H1 (cell line): ENCODE measurements around the gene EPB41L2.

Experiments
- POLR2A ChIP-seq, 2 experiments: IDR thresholded peaks; 1 replicate in 1 of 2; 2 replicates in 1 of 2; pipeline ENCODE4 v1.6.1; 2011; ENCODE audit warnings: low read depth in 2 of 2, low read length in 2 of 2, mild to moderate bottlenecking in 2 of 2; ENCODE audit errors: control extremely low read depth in 1 of 2
- POLR2AphosphoS5 ChIP-seq: IDR thresholded peaks from 2 replicates; pipeline ENCODE4 v1.6.1; 2011; ENCODE audit warnings: low read depth, low read length
- RFX5 ChIP-seq: IDR thresholded peaks from 2 replicates; pipeline ENCODE4 v1.6.1; 2011; ENCODE audit warnings: low read depth, low read length, improper control_type of control experiment, borderline replicate concordance
- TAF1 ChIP-seq: IDR thresholded peaks from 2 replicates; pipeline ENCODE4 v1.6.1; 2011; ENCODE audit warnings: mild to moderate bottlenecking, low read depth, low read length
- TBP ChIP-seq: IDR thresholded peaks from 2 replicates; pipeline ENCODE4 v1.6.1; 2011; ENCODE audit warnings: low read depth, low read length, improper control_type of control experiment
- TEAD4 ChIP-seq: IDR thresholded peaks from 2 replicates; pipeline ENCODE4 v1.6.1; 2012; ENCODE audit warnings: low read depth, low read length, inconsistent platforms, mixed read lengths
- ZNF274 ChIP-seq: IDR thresholded peaks from 2 replicates; pipeline ENCODE4 v1.7.0; 2012; ENCODE audit warnings: low read length, borderline replicate concordance; ENCODE audit errors: extremely low read depth
- TF ChIP-seq, protein P1 (sequence below), 3 experiments: IDR thresholded peaks; 1 replicate in 2 of 3; 2 replicates in 1 of 3; pipeline versions ENCODE4 v1.5.1 to v1.6.1; 2011; ENCODE audit warnings: low read length in 3 of 3, mild to moderate bottlenecking in 3 of 3, inconsistent platforms in 2 of 3, low read depth in 1 of 3, moderate library complexity in 1 of 3; ENCODE audit not compliant: insufficient read depth in 1 of 3; ENCODE audit errors: control extremely low read depth in 1 of 3
- TF ChIP-seq, protein P2 (sequence below): IDR thresholded peaks from 2 replicates; pipeline ENCODE4 v1.6.1; 2012; ENCODE audit warnings: inconsistent platforms

DNA sequence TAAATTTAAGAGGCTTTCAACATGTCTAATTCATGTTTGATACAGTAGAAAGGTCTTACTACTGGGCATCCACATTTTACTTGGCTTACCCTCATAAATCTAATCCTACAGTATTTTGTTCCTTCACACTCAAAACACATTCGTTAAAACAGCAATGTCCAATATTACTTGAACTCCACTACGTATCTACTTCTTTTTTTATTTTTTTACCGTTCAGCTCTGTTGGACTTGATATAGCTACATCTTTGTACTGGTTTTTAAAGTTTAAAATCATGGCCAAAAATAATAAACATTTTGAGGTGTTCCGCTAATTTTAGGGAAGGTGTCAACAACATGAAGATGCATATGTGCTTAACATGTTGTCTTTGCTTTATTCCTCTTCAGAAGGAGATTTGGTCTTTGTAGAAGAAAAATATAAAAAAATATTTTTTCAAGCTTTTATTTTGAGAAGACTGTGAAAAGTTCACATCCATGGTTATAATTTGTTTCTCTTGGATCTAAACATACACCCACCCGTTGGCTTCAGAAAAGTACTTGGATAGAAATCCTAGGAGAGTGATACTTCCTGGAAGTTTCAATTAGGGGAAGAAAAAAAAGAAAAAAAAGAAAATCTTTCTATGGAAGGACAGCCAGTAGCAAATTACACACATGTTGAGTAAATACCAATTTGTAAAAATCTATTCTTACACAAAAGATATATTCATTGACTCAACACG is 71.5 kb downstream of the EPB41L2 start:
- TF ChIP-seq, protein P1, sequence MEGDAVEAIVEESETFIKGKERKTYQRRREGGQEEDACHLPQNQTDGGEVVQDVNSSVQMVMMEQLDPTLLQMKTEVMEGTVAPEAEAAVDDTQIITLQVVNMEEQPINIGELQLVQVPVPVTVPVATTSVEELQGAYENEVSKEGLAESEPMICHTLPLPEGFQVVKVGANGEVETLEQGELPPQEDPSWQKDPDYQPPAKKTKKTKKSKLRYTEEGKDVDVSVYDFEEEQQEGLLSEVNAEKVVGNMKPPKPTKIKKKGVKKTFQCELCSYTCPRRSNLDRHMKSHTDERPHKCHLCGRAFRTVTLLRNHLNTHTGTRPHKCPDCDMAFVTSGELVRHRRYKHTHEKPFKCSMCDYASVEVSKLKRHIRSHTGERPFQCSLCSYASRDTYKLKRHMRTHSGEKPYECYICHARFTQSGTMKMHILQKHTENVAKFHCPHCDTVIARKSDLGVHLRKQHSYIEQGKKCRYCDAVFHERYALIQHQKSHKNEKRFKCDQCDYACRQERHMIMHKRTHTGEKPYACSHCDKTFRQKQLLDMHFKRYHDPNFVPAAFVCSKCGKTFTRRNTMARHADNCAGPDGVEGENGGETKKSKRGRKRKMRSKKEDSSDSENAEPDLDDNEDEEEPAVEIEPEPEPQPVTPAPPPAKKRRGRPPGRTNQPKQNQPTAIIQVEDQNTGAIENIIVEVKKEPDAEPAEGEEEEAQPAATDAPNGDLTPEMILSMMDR (IDR thresholded peaks at IDR 0.05; ENCODE audit: control extremely low read depth in 1 of 3, insufficient read depth in 1 of 3, low read depth in 1 of 3, low read length in 3 of 3), result no peak
- TF ChIP-seq TAF1 (no peak), POLR2A (IDR thresholded peaks at IDR 0.05; ENCODE audit: control extremely low read depth in 1 of 2, low read depth in 2 of 2, low read length in 2 of 2) (no peak), POLR2AphosphoS5 (no peak), TEAD4 (no peak), TBP (no peak), ZNF274 (no peak), RFX5 (no peak)
- TF ChIP-seq, protein P2, sequence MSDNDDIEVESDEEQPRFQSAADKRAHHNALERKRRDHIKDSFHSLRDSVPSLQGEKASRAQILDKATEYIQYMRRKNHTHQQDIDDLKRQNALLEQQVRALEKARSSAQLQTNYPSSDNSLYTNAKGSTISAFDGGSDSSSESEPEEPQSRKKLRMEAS, result no peak
